Uterus (tissue), 4 donors: ENCODE results near the gene SCAF4. TPM values are rescaled to one million over a fixed set of nuclear protein-coding genes. Genes with fewer than 3 reads are reported as not detected.
"Not testable (repeated sequence)": the region's sequence is repeated elsewhere in the genome, so short reads cannot be mapped to it uniquely, and the experiment has no call there.

Experiments used
- DNase-seq, 2 donors: peaks; one replicate each; pipeline ENCODE4 v3.0.0-alpha.2; 2019 to 2020
- H3K27ac ChIP-seq, 2 donors: fragments of 200-600 bp; sonication (generic); 1 replicate in 1 of 2; 2 replicates in 1 of 2; pipeline ENCODE4 v1.5.1; 2016 to 2018
- H3K27me3 ChIP-seq, 2 donors: fragments of 200-600 bp; sonication (generic); one replicate each; pipeline ENCODE4 v1.5.1; 2018 to 2019; ENCODE audit warnings: control low read depth in 1 of 2
- H3K36me3 ChIP-seq, 2 donors: fragments of 200-600 bp; sonication (generic); one replicate each; pipeline ENCODE4 v1.5.1; 2019; ENCODE audit warnings: control low read depth in 1 of 2
- H3K4me1 ChIP-seq, 2 donors: fragments of 200-600 bp; sonication (generic); one replicate each; pipeline ENCODE4 v1.5.1; 2018 to 2019; ENCODE audit warnings: control low read depth in 1 of 2
- H3K4me3 ChIP-seq, 2 donors: fragments of 200-600 bp; sonication (generic); 1 replicate in 1 of 2; 2 replicates in 1 of 2; pipeline ENCODE4 v1.5.1; 2018 to 2019; ENCODE audit warnings: mild to moderate bottlenecking in 1 of 2
- H3K9me3 ChIP-seq, 2 donors: fragments of 200-600 bp; sonication (generic); one replicate each; pipeline ENCODE4 v1.5.1; 2019; ENCODE audit warnings: control low read depth in 1 of 2
- CTCF ChIP-seq, 4 experiments: fragments of 200-600 bp in 2 of 4; fragments of 450-650 bp in 2 of 4; sonication (generic) in 2 of 4; IDR thresholded peaks; one replicate each; pipeline ENCODE4 v1.5.1; 2016 to 2019; ENCODE audit warnings: antibody characterized with exemption in 4 of 4, mild to moderate bottlenecking in 2 of 4, moderate library complexity in 1 of 4
- POLR2A ChIP-seq, 2 donors: fragments of 450-650 bp; IDR thresholded peaks; one replicate each; pipeline ENCODE4 v1.6.1; 2016; ENCODE audit warnings: antibody characterized with exemption in 2 of 2, mild to moderate bottlenecking in 1 of 2, moderate library complexity in 1 of 2
- intact Hi-C: fragments of 100-400 bp; cut with DNase I; formaldehyde crosslinking; loops from one replicate; pipeline ENCODE4 v1.15.1; 2023; ENCODE audit warnings: low total_unique reads
- total RNA-seq, 4 donors: library from RNA; depleted of rRNA in 3 of 4; stranded (reverse); fragments of >200 nt in 3 of 4; gene quantifications; one replicate each; pipeline versions ENCODE4 v1.1.0 to v1.2.4, GENCODE V29; 2014 to 2023
- donor health status: DM: yes; HTN: yes; CAD: no.

SCAF4 gene
- total RNA-seq, 4 donors from 2014 or later, result 4.9 to 50.5 (median 13.4) TPM

GRCh38 chr21:31659286-31659535 is 72.7 kb downstream of the SCAF4 start:
- TF ChIP-seq CTCF (IDR thresholded peaks at IDR 0.05) (no peak), POLR2A (IDR thresholded peaks at IDR 0.05) (no peak)
- H3K27ac ChIP-seq, result peak overlapping the region; percentile 82 to 88
- no peaks in the 10 kb centered on the region for H3K27me3 ChIP-seq
- H3K36me3 ChIP-seq, result no peaks in the 10 kb centered on the region
- intact Hi-C loops, result no loop called here
- peaks cover 11 to 14% of the 10 kb centered on the region in 2 donors for H3K4me1 ChIP-seq
- peak overlapping the region; percentile 56 to 91 for H3K4me3 ChIP-seq
- no peaks in the 10 kb centered on the region for H3K9me3 ChIP-seq
- no peak for DNase-seq

- no peak for DNase-seq
- Histone ChIP-seq H3K4me1 (peaks cover 8 to 11% of the 10 kb centered on the region in 2 donors), H3K36me3 (no peaks in the 10 kb centered on the region), H3K27ac (no peak overlapping the region), H3K4me3 (no peak overlapping the region), H3K9me3 (no peaks in the 10 kb centered on the region), H3K27me3 (no peaks in the 10 kb centered on the region)
- TF ChIP-seq POLR2A (IDR thresholded peaks at IDR 0.05) (no peak), CTCF (IDR thresholded peaks at IDR 0.05) (no peak)
- intact Hi-C loops, result no loop called here
Observed at GRCh38 chr21:31658053-31658452, 73.9 kb downstream of the SCAF4 start.

GRCh38 chr21:31656199-31657095 is 75.5 kb downstream of the SCAF4 start:
- no peak overlapping the region for H3K4me3 ChIP-seq
- intact Hi-C loops, result no loop called here
- TF ChIP-seq CTCF (IDR thresholded peaks at IDR 0.05) (no peak), POLR2A (IDR thresholded peaks at IDR 0.05) (no peak)
- H3K4me1 ChIP-seq, result peaks cover under 1 to 6% of the 10 kb centered on the region in 2 donors
- no peaks in the 10 kb centered on the region for H3K9me3 ChIP-seq
- no peaks in the 10 kb centered on the region for H3K36me3 ChIP-seq
- H3K27me3 ChIP-seq, result no peaks in the 10 kb centered on the region
- no peak for DNase-seq
- H3K27ac ChIP-seq, result no peak overlapping the region

GRCh38 chr21:31654821-31655580 is 76.9 kb downstream of the SCAF4 start:
- H3K9me3 ChIP-seq, H3K36me3 ChIP-seq, H3K27me3 ChIP-seq, H3K4me3 ChIP-seq, H3K4me1 ChIP-seq, DNase-seq, H3K27ac ChIP-seq, intact Hi-C loops: not testable (repeated sequence)

- Histone ChIP-seq H3K9me3 (no peaks in the 10 kb centered on the region), H3K4me1 (no peaks in the 10 kb centered on the region), H3K36me3 (no peaks in the 10 kb centered on the region), H3K4me3 (no peak overlapping the region), H3K27me3 (no peaks in the 10 kb centered on the region), H3K27ac (no peak overlapping the region)
- DNase-seq, result no peak
- intact Hi-C loops, result no loop called here
- TF ChIP-seq CTCF (IDR thresholded peaks at IDR 0.05) (no peak), POLR2A (IDR thresholded peaks at IDR 0.05) (no peak)
Observed at GRCh38 chr21:31654340-31654739, 77.6 kb downstream of the SCAF4 start.

- H3K27me3 ChIP-seq, H3K9me3 ChIP-seq, DNase-seq, H3K27ac ChIP-seq, H3K4me1 ChIP-seq, H3K4me3 ChIP-seq, H3K36me3 ChIP-seq, intact Hi-C loops: not testable (repeated sequence)
Observed at GRCh38 chr21:31651491-31651890, 80.4 kb downstream of the SCAF4 start.
